Medulla oblongata (tissue), 1 donor: ENCODE results near the gene CFAP99.
A peak's percentile ranks its signal among the peaks of the same experiment; 100 is the strongest.

Source experiments
- DNase-seq: peaks from one replicate; pipeline ENCODE4 v3.0.0-alpha.2; 2015; ENCODE audit errors: extremely low spot score

The CFAP99 gene

DNA sequence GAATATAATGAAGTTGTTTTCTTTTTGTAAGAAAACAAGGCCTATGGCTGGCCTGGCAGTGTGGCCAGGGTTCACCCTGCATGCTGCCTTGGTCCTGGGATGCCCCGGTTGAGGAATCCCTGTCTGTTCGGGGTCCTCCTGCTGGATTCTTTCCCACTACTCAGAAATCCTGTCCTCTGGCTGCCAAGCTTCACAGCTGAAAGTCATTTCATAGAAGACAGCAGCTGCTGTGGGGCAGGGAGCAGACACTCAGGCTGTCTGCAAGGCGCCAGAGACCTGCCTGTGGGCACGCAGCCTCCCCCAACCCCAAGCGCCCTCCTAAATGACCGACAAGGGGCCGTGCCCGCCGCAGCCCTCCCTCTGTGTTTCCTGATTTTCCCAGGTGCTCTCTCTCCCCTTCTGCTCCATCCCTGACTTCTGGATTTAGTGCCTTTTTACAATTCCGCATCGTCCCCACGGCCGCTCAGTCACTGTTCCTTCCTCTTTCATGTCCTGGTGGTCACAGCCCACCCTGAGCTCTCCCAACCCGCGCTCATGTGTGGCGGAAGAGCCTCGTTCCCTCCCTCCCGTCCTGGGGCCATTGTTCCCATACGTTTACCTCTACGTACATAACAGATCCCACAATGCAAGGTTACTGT, 27.9 kb upstream of the CFAP99 start:
- DNase-seq, result no peak

DNA sequence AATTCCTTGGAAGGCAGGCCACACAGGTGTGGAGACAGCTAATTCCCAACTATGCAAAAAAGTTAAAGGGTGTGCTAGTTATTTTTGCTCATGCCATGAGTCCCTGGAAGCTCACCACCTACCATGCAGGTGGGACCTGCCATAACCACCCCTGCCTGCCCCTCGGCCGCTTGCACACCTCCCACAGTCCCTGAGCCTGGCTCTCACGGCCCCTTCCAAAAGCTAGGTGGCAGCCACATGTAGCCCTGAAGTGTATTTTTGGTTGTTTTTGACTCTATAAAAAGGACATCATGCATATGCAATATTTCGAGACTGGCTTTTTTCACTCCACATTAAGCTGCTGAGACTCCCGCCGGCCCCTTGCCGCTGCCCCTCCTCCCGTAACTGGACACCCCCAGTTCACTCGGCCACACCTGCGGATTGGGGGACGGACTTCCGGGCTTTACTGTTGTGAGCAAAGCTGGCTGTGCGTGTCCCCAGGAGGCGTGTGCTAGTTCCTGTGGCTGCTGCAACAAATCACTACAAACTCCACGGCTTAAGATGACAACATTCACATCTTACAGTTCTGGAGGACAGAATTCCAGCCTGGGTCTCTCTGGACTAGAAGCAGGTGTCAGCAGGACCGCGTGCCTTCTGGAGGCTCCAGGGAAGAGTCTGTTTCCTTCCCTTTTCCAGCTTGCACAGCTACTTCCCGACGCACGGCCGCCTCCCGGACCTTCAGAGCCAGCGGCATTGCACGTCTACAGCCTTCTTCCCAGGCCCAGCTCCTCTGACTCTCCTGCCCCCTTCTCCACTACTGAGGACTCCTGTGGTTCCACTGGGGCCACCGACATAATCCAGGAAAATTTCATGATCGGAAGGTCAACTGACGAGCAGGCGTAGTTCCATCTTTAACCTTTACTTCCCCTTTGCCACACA, 25.1 kb upstream of the CFAP99 start:
- no peak for DNase-seq

DNA sequence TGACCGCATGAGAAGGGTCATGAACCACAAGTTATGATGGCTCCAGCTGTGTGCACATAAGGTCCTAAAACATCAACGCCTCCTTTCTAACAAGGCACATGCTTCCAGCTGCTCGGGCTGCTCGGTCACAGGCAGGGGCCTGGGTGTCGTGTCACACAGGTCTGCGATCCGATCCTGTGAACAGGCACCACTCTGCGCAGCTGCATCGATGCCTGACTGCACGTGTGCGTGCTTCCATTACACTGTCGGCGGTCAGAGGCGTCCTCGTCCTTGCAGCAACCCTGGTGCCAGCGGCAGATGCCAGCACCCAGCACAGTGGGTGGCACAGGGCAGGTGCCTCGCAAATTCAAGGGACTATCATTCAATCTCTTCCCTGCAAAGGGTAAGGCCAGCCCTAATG, 24.2 kb upstream of the CFAP99 start:
- DNase-seq, result no peak

DNA sequence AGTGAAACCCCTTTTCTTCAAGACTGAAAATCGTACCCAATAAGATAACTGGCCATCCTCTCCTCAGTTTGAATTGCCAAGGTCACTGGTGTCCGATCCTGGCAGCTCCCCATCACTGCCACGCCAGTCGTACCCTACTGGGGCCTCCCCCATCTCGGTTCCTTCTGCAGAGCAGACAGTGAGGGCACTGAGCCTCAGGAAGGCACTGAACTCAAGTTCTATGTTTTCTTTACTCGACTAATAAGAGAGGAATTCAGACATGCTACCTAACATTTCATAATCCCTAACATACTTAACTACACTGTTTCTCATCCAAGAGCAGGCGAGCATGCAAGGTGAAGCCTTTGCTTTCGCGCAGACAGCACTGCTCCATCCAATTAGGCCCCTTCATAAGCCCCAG, 23.7 kb upstream of the CFAP99 start:
- DNase-seq, result no peak

DNA sequence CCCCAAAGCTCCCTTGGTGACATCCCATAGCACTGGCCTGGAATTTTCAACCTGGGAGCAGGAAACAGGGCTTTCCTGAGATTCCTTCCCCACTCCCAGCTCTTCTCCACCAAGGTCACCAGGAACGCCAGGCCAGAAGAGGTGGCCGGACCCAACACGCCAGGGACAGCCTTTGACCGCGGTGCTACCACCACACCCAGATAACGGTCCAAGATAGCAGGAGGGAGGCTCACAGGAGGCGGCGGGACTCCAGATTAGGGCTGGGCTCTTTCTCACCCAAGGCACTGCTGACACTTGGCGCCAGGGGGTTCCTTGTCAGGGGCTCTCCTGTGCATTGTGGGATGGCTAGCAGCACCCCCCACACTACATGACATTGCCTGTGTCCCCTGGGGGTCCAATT, 23.2 kb upstream of the CFAP99 start:
- no peak for DNase-seq

DNA sequence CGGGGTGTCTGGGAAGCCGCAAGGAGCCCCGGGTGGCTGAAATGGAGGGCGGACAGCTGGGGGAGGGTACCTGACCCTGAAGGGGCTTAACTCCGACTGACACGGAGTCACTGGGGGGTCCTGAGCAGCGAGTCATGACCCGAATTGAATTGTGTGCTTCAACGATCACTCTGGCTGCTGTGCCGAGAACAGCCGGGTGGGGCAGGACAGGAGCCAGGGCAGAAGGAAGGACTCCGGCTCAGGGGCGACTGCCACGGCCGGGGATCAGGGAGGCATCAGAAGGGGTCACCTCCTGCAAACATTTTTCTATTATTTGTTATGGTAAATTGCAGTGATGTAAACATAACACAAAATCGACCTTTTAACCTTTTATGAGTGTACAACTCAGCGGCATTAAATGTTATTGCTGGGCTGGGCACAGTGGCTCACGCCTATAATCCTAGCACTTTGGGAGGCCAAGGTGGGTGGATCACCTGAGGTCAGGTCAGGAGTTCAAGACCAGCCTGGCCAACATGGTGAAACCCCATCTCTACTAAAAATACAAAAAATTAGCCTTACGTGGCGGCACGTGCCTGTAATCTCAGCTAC, 21.9 kb upstream of the CFAP99 start:
- no peak for DNase-seq

DNA sequence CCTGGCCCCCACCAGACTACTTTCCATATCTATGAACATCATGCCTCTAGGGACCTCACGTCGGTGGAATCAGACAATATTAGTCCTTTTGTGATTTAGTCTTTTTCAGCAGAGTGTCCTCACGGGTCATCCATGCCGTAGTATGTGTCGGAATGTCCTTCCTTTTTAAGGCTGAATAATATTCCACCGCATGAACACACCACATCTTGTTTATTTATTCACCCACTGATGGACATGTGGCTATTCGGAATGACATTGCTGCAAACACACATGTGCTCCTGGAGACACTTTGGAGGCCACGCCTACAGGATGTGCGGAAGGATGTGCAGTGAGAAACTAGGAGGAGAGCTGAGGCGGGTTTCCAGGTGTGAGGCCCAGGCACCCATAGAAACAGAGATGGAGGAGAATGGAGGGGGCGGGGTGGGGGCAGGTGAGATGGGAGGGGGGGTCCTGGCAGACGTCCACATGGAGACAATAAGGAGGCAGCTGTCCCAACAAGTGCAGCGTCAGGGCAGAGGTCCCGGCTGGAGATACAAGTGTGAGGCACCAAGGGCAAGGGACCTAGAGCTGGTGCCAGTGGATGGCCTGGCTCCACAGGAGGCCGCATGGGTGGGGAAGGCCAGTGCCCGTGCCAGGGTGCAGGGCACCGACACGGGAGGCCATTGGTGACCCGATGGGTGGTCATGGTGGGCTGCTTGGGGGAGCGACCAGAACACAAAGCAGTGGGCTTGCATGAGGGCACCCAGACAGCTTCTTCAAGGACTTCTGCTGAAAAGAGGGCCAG, 21.0 kb upstream of the CFAP99 start:
- DNase-seq, result no peak

DNA sequence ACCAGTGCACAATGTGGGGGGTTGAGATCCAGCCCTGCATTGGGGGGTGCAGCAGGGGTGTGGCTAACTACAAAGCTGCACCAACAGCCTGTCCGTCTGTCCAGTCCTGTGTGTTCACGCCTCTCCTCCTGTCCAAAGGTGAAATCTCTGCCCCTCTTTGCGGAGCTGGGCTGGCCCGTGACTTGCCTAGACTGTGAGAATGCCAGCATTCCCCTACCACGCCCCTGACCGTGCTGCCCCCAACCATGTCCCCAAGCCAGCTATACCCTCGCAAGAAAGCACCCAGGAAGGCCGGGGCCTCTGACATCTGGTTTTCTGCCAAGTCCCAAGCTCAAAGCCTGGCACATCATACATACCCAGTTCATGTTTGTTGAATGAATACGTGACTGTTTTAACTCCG, 19.5 kb upstream of the CFAP99 start:
- DNase-seq, result no peak

DNA sequence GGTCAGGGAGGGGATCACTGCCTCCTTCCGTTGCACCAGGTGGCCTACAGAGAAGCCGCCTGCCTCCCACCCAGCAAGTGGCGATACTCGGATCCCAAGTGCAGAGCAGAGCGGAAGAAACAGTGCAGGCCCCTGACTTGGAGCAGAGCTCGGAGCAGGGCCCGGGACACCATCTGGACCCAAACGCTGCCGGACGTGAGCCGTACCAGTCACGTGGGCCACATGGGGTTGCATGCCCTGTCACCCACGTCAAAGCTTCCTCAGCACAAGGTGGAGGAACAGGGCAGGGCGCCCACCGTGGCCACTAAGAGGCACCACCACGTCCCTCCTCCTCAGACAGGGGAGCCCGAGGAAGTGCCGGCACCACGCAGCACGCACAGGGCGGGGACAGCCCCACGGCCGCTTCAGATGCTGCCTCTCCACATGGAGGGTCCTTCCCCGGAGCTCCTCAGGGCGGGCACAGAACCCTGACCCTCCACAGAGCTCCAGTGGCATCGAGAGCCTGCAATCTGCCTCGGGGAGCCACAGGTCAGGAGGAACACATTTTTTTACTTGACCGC, 19.0 kb upstream of the CFAP99 start:
- DNase-seq, result no peak

DNA sequence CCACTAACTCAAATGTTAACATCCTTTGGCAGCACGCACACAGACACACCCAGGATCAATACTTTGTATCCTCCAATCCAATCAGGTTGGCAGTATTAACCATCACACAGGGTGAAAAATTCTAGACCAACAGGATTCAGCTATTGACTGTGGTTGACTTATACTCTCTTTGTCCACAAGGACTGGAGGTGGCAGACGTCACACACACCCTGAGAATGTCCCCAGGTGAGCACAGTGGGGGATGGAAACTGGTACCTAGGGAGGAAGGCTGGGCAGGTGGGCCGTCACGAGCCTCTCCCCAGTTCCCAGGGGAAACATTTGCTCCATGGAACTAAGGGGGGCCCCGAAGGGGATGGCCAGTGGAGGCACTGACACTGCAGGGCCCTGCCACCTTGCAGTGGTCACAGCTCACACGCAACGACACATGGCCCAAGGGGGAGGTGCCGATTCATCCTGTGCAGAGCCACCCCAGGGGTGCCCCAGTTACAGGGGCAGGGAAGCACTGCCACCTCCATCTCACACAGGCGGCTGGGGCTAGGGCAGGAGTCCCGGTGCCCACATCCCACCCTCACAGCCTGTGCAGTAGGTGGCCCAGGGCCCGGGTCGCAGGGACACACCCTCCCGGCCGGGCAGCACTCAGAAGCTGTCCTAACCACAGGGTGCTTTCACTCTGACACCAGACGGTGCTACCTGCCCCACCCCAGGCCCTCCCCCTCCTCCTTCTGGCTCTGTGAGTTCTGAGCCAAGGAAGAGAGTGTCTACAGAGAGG, 17.7 kb upstream of the CFAP99 start:
- no peak for DNase-seq

DNA sequence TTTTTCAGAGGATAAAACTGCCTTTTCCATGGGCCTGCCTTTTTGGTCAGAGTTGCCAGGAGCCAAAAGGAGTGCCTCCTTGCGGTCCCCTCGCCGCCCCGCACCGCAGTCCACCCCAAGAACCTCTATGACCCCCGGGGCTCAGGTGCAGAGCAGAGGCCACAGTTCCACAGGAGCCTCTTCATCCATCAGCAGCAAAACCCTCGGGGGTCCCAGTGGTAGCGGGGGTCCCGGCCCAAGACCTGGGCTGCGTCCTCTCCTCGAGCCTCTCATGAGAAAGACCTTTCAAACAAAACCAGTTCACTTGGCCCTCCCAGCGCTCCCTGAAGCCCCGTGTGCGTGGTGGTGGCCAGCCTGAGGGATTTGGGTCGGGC, 17.2 kb upstream of the CFAP99 start:
- DNase-seq, result no peak

DNA sequence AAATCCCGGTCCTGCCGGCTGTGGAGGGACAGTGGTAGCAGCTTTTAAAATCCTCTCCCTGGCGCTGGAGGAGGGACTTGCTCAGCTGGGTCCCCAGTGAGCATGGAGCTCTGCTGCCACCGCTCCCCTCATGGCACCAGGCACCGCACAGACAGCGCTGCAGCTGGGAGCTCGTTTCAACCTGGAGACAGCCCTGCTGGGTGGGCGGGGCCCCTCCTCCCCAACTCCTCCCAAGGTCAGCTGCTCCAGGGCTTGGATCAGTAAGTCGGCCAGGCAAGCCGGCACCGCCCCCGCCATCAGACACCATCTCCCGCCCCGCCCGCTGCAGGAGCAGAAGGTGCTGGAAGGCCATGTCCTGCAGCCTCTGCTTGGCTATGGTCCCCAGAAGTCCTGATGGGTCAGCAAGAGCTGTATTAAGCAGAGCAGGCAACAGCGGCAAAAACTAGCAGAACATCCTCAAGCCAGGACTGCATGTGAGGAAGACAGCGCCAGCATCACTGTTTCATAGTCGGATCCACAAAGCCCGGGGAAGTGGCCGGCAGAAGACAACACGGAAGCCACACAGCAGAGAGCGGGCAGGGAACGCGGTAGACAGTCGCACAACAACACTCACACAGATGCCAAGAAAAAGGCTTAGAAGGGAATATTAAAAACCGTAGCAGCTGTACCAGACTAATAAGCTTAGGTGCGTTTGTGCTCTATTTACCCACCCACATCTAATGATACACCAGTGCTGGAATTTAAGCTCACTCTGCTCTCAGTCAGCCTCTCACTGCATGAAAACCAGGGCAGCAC, 16.5 kb upstream of the CFAP99 start:
- peak; percentile 64 for DNase-seq

DNA sequence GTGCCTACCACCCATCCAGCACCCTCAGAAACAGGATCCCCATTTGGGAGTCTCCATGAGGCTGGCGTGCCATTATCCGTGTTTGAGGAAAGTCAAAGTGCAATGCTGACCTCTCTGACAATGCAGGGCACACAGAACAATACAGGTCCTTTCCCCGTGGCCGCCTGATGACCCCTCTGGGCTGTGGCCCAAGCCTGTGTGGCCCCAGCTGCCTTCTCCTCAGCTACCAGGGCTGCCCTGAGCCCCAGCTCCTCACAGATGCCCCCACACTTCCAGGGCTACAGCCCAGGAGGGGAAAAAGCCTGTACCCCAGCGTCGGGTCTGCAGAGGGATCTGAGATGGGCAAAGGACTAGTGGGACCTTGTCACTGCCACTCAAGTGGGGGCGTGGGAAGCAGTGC, 15.8 kb upstream of the CFAP99 start:
- DNase-seq, result peak; percentile 82

DNA sequence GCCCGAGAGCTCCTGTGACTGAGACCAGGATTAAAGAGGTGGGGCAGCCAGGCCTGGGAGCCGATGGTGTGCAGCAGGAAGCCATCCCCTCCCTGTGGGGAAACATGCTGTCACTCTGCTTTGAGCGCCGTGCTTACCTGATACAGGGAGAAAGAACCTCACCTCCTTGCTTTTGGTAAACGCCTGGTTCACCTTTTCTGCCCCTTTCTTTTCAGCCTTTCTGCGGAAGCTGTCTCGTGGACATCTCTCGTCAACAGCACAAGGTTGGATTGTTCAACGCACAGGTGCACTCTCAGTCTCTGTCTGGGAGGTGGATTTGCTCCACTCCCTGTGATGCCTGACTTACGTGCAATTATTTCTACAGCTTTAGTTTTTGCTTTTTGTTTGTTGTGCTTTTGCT, 12.3 kb upstream of the CFAP99 start:
- DNase-seq, result no peak

DNA sequence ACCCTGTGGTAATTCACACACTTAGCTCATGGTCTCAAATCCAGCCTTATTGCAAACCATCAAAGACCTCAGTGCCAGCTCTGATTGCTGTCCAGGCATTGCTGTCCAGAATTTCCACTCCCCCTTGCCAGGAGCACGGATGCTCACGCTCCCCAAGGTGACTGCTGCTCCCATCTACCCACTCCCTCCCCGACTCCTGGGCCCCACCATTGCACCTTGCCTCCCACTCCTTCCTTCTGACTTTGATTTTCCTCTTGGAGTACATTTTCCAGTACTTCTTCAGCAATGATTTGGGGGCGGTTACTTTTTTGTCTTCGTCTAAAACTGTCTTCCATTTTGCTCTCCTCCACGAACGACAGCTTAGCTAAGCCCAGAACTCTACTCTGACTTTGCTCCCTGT, 11.8 kb upstream of the CFAP99 start:
- DNase-seq, result no peak

DNA sequence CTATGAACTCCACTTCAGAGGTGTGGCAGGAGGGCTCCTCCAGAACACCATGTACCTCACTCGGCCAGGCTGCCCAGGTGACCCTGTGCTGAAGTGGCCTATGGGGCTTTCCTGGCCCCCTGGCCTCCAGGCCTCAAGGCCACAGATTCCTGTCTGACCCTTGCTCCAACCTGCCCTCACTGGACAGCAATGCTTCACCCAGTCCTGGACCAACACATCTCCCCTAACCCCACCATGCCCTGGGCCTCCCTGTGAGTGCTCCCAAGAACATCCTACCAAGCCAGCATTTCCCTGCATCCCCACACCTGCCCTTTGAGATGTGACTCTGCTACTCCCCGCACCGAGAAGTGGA, 10.8 kb upstream of the CFAP99 start:
- DNase-seq, result no peak

DNA sequence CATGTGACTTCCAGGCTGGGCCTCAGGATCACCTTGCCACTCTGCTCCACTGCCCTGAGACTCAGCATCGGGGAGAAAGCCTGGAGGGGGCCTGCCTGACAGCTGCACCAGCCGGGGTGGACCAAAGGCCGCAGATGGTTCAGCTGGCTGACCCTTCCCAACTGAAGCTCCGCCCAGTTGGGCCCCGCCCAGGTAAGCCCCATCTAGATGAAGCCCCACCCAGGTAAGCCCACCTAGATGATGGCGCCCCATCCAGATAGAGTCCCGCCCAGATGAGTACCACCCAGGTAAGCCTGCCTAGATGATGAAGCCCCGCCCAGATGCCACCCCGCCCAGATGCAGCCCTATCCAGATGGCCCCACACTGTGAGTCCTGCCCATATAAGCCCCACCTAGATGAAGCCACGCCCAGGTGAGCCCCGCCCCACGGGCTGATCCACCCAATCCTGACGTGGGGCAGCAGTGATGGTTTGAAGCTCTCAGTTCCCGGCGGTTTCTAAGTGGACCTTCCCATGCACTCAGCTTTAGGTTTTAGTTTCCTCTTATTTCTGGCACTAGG, 10.3 kb upstream of the CFAP99 start:
- no peak for DNase-seq

DNA sequence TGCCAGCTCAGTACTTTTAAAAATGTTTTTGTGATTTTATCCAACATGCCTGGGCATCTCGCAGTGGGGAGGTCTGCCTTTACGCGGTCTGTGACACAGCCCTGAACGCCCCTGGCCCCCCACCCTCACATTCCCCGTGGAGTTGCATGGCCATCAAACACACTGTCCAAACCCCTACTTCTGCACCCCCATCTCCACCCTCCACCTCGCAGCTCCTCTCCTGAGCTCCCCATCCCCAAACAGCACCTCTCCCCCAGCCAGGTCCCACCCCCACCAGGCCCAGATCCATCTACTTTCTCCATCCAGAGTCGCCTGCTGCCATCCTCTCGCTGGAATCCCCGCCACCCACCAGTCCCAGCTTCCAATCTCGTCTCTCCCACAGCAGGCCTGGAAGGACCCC, 9.8 kb upstream of the CFAP99 start:
- DNase-seq, result no peak

DNA sequence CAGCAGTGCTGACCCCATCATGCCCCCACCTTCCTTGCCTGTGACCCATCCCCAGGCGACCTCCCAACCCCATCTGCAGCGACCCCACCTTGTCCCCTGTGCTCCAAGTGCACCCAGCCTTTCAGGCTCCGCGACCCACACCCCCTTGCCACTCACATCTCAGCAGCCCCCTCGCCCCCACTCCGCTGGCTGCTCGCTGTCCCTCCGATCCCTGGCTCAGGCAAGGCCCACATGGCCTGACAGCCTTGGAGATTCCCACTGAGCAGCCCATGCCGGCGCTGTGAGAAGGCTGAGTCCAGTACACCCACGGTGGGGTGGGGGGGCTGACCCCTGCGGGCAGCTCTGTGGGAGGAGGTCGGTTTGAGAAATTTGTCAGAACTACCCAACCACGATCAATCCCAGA, 9.4 kb upstream of the CFAP99 start:
- no peak for DNase-seq
